Measurements from ENCODE around the gene DNER.

The DNER gene

DNA sequence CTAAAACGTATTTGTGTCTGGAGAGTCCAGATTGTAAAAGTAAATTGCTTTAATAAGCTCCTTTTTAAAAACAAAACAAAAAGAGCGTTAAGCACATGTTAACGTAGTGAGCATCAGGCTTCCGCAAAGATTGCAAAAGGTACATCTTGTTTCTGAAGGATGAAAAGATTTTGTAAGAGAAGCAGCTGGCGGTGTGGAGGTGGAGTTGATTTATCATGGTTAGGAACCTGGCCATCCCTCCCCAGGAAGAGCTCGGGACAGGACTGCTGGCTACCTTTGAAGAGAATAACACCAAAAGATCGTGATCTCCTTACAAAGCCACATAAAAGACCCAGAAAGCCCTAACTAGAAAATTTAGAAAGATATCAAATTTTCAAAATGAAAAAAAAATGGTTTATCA is 132.2 kb downstream of the DNER start:
- no peak for DNase-seq (ENCODE audit: extremely low read depth, insufficient read length)
- TF ChIP-seq, protein P1, sequence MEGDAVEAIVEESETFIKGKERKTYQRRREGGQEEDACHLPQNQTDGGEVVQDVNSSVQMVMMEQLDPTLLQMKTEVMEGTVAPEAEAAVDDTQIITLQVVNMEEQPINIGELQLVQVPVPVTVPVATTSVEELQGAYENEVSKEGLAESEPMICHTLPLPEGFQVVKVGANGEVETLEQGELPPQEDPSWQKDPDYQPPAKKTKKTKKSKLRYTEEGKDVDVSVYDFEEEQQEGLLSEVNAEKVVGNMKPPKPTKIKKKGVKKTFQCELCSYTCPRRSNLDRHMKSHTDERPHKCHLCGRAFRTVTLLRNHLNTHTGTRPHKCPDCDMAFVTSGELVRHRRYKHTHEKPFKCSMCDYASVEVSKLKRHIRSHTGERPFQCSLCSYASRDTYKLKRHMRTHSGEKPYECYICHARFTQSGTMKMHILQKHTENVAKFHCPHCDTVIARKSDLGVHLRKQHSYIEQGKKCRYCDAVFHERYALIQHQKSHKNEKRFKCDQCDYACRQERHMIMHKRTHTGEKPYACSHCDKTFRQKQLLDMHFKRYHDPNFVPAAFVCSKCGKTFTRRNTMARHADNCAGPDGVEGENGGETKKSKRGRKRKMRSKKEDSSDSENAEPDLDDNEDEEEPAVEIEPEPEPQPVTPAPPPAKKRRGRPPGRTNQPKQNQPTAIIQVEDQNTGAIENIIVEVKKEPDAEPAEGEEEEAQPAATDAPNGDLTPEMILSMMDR (IDR thresholded peaks at IDR 0.05; ENCODE audit: insufficient read depth, low read length, poor library complexity, severe bottlenecking), result no peak
- Histone ChIP-seq H3K27me3 (replicated peaks; ENCODE audit: control insufficient read depth, insufficient read depth, low read length) (no peaks in the 10 kb centered on the region; the same call in 1 of the 2 replicates), H3K36me3 (ENCODE audit: control insufficient read depth, insufficient read depth, low read length) (no peaks in the 10 kb centered on the region), H3K4me3 (replicated peaks; ENCODE audit: low read depth, low read length) (no peak overlapping the region)

- no peaks in the 10 kb centered on the region for H3K27me3 ChIP-seq (replicated peaks; ENCODE audit: control insufficient read depth, insufficient read depth, low read length)
- H3K4me3 ChIP-seq (replicated peaks; ENCODE audit: low read depth, low read length), result no peak overlapping the region
- DNase-seq (ENCODE audit: extremely low read depth, insufficient read length), result no peak
- TF ChIP-seq, protein P1 (IDR thresholded peaks at IDR 0.05; ENCODE audit: insufficient read depth, low read length, poor library complexity, severe bottlenecking), result no peak
- no peaks in the 10 kb centered on the region for H3K36me3 ChIP-seq (ENCODE audit: control insufficient read depth, insufficient read depth, low read length)
Measured at GRCh38 chr2:229578052-229578846, 136.1 kb downstream of the DNER start.

DNA sequence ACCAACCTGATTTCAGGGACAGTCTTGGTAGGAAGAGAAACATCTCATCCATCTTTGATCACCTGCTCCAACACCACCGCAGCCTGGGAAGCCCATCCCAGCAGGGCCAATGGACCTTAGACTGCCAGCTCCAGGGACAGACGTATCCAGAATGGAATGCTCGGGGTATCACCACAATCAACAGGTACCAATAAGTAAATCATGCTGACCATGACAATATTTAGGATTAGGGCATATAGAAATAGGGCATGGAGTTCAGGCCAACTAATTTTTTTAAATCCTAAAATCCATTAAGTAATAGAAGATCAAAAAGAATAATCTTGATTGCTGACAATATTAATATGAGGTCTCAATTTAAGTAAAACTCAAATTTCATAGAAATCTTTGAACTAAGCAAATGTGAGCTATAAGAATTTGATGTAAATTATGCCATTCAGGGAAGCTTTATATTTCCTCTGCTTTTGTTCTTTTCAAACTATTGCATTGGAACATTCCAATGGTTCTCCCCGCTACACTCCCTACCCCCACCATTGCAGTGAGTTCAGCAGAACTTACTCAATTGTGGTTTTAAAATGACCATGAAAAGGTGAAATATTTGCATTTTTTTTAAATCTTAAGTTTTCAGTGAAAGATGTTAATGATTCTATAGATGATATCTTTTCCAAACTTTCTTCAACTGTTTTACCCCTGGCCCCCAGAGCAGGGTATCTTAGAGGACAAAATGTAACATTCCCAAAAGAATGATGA is 138.6 kb downstream of the DNER start:
- DNase-seq (ENCODE audit: extremely low read depth, insufficient read length), result no peak
- H3K36me3 ChIP-seq (ENCODE audit: control insufficient read depth, insufficient read depth, low read length), result no peaks in the 10 kb centered on the region
- H3K27me3 ChIP-seq (replicated peaks; ENCODE audit: control insufficient read depth, insufficient read depth, low read length), result no peaks in the 10 kb centered on the region
- TF ChIP-seq, protein P1 (IDR thresholded peaks at IDR 0.05; ENCODE audit: insufficient read depth, low read length, poor library complexity, severe bottlenecking), result no peak
- H3K4me3 ChIP-seq (replicated peaks; ENCODE audit: low read depth, low read length), result no peak overlapping the region

DNA sequence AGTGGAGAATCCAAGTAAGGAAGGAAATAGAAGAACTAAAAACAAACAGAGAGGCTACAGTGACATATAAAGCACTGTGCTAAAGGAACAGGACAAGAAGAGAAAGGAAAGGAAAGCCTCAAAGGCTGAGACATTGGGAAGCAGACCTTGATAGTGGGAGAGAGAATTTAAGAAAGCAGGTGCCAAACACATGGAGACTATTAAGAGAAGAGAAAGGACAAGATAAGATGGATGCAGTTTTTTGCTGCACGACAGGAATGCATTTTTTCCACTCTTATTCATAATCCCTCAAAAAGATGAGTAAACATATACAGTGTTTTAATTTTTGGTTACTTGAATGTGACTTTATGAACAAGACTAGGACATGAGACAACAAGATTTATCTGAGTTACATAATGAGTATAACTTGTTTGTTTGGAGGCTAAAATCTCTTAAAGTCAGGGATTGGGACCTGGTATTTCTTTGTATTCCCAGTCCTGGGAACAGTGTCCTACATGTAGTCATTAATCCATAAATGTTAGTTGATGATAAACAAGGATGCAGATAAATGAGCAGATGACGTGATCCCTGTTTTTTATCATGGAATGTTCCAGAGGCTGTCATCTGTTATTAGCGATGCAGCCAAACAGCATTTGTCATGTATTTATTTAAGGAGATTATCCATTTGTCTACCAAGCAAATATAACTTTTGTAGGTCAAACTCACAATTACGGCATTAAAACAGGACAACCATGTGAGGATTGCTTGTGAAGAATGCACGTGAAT is 141.7 kb downstream of the DNER start:
- no peak for DNase-seq (ENCODE audit: extremely low read depth, insufficient read length)
- TF ChIP-seq, protein P1 (IDR thresholded peaks at IDR 0.05; ENCODE audit: insufficient read depth, low read length, poor library complexity, severe bottlenecking), result no peak
- Histone ChIP-seq H3K27me3 (replicated peaks; ENCODE audit: control insufficient read depth, insufficient read depth, low read length) (no peaks in the 10 kb centered on the region; the same call in 1 of the 2 replicates), H3K36me3 (ENCODE audit: control insufficient read depth, insufficient read depth, low read length) (no peaks in the 10 kb centered on the region), H3K4me3 (replicated peaks; ENCODE audit: low read depth, low read length) (no peak overlapping the region)

GRCh38 chr2:229571243-229571642 is 143.1 kb downstream of the DNER start:
- no peaks in the 10 kb centered on the region; the same call in 1 of the 2 replicates for H3K27me3 ChIP-seq (replicated peaks; ENCODE audit: control insufficient read depth, insufficient read depth, low read length)
- no peak overlapping the region for H3K4me3 ChIP-seq (replicated peaks; ENCODE audit: low read depth, low read length)
- TF ChIP-seq, protein P1 (IDR thresholded peaks at IDR 0.05; ENCODE audit: insufficient read depth, low read length, poor library complexity, severe bottlenecking), result no peak
- H3K36me3 ChIP-seq (ENCODE audit: control insufficient read depth, insufficient read depth, low read length), result no peaks in the 10 kb centered on the region
- no peak for DNase-seq (ENCODE audit: extremely low read depth, insufficient read length)

Data from GM06990 (cell line).